ENCODE results near the gene FLVCR2. TPM values are rescaled to one million over a fixed set of nuclear protein-coding genes. Genes with fewer than 3 reads are reported as not detected.

FLVCR2 gene
- polyA plus RNA-seq, 1 experiment: 0.70 TPM

DNA sequence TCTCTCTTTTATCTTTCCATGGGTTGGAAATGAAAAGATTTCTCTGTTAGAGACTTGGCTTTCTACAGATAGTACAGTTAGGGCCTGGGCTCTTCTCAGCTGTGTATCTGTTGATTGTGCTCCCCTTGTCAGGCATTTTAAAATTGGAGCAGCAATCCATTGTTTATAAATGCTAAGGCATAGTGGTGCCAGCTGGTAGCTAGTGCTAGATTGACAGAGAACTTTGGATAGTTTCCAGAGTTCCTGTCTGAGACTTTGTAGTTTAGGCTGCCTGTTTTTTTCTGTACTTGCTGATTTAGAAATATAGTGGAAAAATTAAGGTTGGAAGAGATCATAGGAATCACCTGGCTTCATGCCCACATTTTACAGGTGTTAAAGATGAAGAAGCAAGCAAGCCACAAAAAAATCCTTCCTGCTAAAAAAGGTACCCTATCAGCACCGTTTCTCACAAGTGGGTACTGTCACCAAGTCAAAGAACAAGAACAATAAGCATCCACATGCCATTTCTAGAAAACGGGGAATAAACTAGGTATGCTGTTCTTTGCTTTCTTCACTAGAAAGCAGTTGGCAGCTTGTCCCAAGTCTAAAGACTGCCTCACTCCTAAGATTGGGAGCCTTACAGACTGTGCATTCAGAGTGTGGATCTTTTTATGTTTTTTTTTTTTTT lies 88.8 kb downstream of the FLVCR2 start:
- ChIA-PET CTCF (interaction anchor here (0.8 kb wide), 1 partner anchor 11 kb away, joined by 3 read pairs; no protein-coding TSS in a partner anchor), POLR2A (no interaction called here)
- no peak for TF ChIP-seq CTCF (IDR thresholded peaks at IDR 0.05; ENCODE audit: insufficient read depth, low read depth, low read length)
- no peak overlapping the region for H3K4me3 ChIP-seq (ENCODE audit: low read depth, low read length)
- H3K27me3 ChIP-seq (ENCODE audit: control insufficient read depth, insufficient read depth, low read length): no peaks in the 10 kb centered on the region
- DNase-seq (ENCODE audit: low read depth): no peak
- H3K36me3 ChIP-seq (ENCODE audit: control insufficient read depth, insufficient read depth, low read length): no peaks in the 10 kb centered on the region

- H3K27me3 ChIP-seq (ENCODE audit: control insufficient read depth, insufficient read depth, low read length): no peaks in the 10 kb centered on the region
- DNase-seq (ENCODE audit: low read depth): no peak
- H3K36me3 ChIP-seq (ENCODE audit: control insufficient read depth, insufficient read depth, low read length): no peaks in the 10 kb centered on the region
- ChIA-PET CTCF (interaction anchor here (1.1 to 2.5 kb wide), 3 partner anchors 9 to 18 kb away, joined by 6 to 9 read pairs (median 6); no protein-coding TSS in a partner anchor), POLR2A (interaction anchor here (0.6 kb wide), 1 partner anchor 12 kb away, joined by 5 read pairs; the partner anchor contains the start of genes ERG28 and TTLL5)
- no peak overlapping the region for H3K4me3 ChIP-seq (ENCODE audit: low read depth, low read length)
- TF ChIP-seq CTCF (IDR thresholded peaks at IDR 0.05; ENCODE audit: insufficient read depth, low read depth, low read length): no peak
These were observed 94.3 kb downstream of the FLVCR2 start for GRCh38 chr14:75672605-75673192.

- ChIA-PET POLR2A (no interaction called here), CTCF (interaction anchor here (1.1 to 2.5 kb wide), 2 partner anchors 10 to 19 kb away, joined by 6 to 9 read pairs; no protein-coding TSS in a partner anchor)
- DNase-seq (ENCODE audit: low read depth): no peak
- Histone ChIP-seq H3K4me3 (ENCODE audit: low read depth, low read length) (no peak overlapping the region), H3K27me3 (ENCODE audit: control insufficient read depth, insufficient read depth, low read length) (no peaks in the 10 kb centered on the region), H3K36me3 (ENCODE audit: control insufficient read depth, insufficient read depth, low read length) (no peaks in the 10 kb centered on the region)
- no peak for TF ChIP-seq CTCF (IDR thresholded peaks at IDR 0.05; ENCODE audit: insufficient read depth, low read depth, low read length)
These were observed 95.1 kb downstream of the FLVCR2 start for GRCh38 chr14:75673345-75674035.

DNA sequence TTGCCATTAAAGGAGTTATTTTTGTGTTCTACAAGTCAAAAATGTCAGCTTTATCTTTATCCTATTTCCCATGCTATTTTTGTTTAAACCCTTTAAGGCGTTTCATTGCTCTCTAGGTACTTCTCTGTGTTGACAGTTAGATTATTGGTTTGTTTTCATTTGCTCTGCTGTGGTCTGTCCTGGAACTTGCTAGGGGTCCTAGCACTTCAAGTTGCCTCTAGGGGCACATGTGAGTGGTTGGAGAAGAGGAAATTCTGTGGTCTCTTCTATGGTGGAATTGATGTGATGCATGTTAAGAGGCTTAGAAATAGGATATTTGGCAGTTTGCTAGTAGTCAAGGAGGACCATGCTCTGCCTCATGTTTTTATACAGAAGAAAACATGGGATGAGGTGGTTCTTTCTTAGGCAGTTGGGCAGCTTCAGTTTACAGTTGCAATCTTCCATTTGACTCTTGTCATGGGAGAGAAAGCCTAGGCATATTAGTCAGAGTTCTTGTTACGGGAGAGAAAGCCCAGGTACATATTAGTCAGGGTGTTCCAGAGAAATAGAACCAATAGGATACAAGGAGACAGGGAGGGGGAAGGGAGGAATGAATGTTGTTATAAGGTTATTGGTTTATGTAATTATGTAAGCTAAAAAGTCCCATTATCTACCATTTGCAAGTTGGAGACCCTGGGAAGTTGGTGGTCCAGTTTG lies 97.0 kb downstream of the FLVCR2 start:
- CTCF ChIA-PET: interaction anchor here (1.5 kb wide), 1 partner anchor 33 kb away, joined by 7 read pairs; no protein-coding TSS in a partner anchor
- no peak for DNase-seq (ENCODE audit: low read depth)
- POLR2A ChIA-PET: no interaction called here
- Histone ChIP-seq H3K4me3 (ENCODE audit: low read depth, low read length) (no peak overlapping the region), H3K27me3 (ENCODE audit: control insufficient read depth, insufficient read depth, low read length) (no peaks in the 10 kb centered on the region), H3K36me3 (ENCODE audit: control insufficient read depth, insufficient read depth, low read length) (no peaks in the 10 kb centered on the region)
- no peak for TF ChIP-seq CTCF (IDR thresholded peaks at IDR 0.05; ENCODE audit: insufficient read depth, low read depth, low read length)
